H9 (cell line): ENCODE measurements around the gene SLK. TPM values are rescaled to one million over a fixed set of nuclear protein-coding genes. Genes with fewer than 3 reads are reported as not detected.

Experiments
- DNase-seq: peaks from one replicate; pipeline ENCODE4 v3.0.0-alpha.2; 2017
- H2AFZ ChIP-seq: one replicate; pipeline ENCODE4 v1.6.1; 2013; ENCODE audit warnings: mild to moderate bottlenecking, low read length, control low read depth, moderate library complexity
- H2AK5ac ChIP-seq: 2 replicates; pipeline ENCODE4 v1.6.1; 2013; ENCODE audit warnings: low read length, control low read depth, mixed read lengths; ENCODE audit not compliant: insufficient read length
- H2BK120ac ChIP-seq: one replicate; pipeline ENCODE4 v1.6.1; 2013; ENCODE audit warnings: low read depth, mild to moderate bottlenecking, low read length, control low read depth, inconsistent platforms; ENCODE audit not compliant: poor library complexity, severe bottlenecking
- H2BK12ac ChIP-seq: 2 replicates; pipeline ENCODE4 v1.6.1; 2013; ENCODE audit warnings: low read length, control low read depth, mixed read lengths, low read depth; ENCODE audit not compliant: insufficient read length
- H2BK15ac ChIP-seq: 2 replicates; pipeline ENCODE4 v1.6.1; 2013; ENCODE audit warnings: low read depth, low read length, control low read depth
- H2BK20ac ChIP-seq: one replicate; pipeline ENCODE4 v1.6.1; 2013; ENCODE audit warnings: low read depth, mild to moderate bottlenecking, low read length, control low read depth, inconsistent platforms; ENCODE audit not compliant: poor library complexity, severe bottlenecking
- H2BK5ac ChIP-seq: 2 replicates; pipeline ENCODE4 v1.6.1; 2013; ENCODE audit warnings: low read length, control low read depth, mixed read lengths; ENCODE audit not compliant: insufficient read length
- H3K14ac ChIP-seq: 2 replicates; pipeline ENCODE4 v1.6.1; 2013; ENCODE audit warnings: low read length, control low read depth; ENCODE audit not compliant: insufficient read depth
- H3K18ac ChIP-seq: 2 replicates; pipeline ENCODE4 v1.6.1; 2013; ENCODE audit warnings: low read depth, mild to moderate bottlenecking, mixed read lengths, low read length, control low read depth; ENCODE audit not compliant: insufficient read length
- H3K23ac ChIP-seq: 2 replicates; pipeline ENCODE4 v1.6.1; 2013; ENCODE audit warnings: low read length, control low read depth, mixed read lengths, low read depth; ENCODE audit not compliant: insufficient read length
- H3K23me2 ChIP-seq: 2 replicates; pipeline ENCODE4 v1.6.1; 2013; ENCODE audit warnings: low read depth, mild to moderate bottlenecking, mixed read lengths, low read length, control low read depth; ENCODE audit not compliant: insufficient read length, poor library complexity, severe bottlenecking
- H3K27ac ChIP-seq: 2 replicates; pipeline ENCODE4 v1.5.1; 2013; ENCODE audit warnings: low read length, control low read depth, mixed read lengths, low read depth; ENCODE audit not compliant: insufficient read length
- H3K27me3 ChIP-seq: 2 replicates; pipeline ENCODE4 v1.6.1; 2013; ENCODE audit warnings: low read length, control low read depth, inconsistent platforms; ENCODE audit not compliant: insufficient read depth
- H3K4ac ChIP-seq: 2 replicates; pipeline ENCODE4 v1.6.1; 2013; ENCODE audit warnings: low read depth, mild to moderate bottlenecking, control low read depth, inconsistent platforms, low read length, moderate library complexity
- H3K4me1 ChIP-seq: 2 replicates; pipeline ENCODE4 v1.6.1; 2013; ENCODE audit warnings: low read length, control low read depth, inconsistent platforms; ENCODE audit not compliant: insufficient read depth
- H3K4me2 ChIP-seq: 2 replicates; pipeline ENCODE4 v1.6.1; 2013; ENCODE audit warnings: low read length, control low read depth, mixed read lengths; ENCODE audit not compliant: insufficient read length, insufficient read depth
- H3K56ac ChIP-seq: 2 replicates; pipeline ENCODE4 v1.6.1; 2013; ENCODE audit warnings: low read depth, mild to moderate bottlenecking, mixed read lengths, low read length, control low read depth; ENCODE audit not compliant: insufficient read length
- H3K79me1 ChIP-seq: 2 replicates; pipeline ENCODE4 v1.6.1; 2013; ENCODE audit warnings: low read depth, mild to moderate bottlenecking, moderate library complexity, low read length, control low read depth, inconsistent platforms; ENCODE audit not compliant: insufficient read depth, poor library complexity, severe bottlenecking
- H3K79me2 ChIP-seq: 2 replicates; pipeline ENCODE4 v1.6.1; 2013; ENCODE audit warnings: low read length, control low read depth, inconsistent platforms; ENCODE audit not compliant: insufficient read depth
- H3K9ac ChIP-seq: 2 replicates; pipeline ENCODE4 v1.6.1; 2013; ENCODE audit warnings: low read length, control low read depth, mixed read lengths; ENCODE audit not compliant: insufficient read length; ENCODE audit errors: extremely low read depth
- H3K9me3 ChIP-seq: one replicate; pipeline ENCODE4 v1.6.1; 2013; ENCODE audit warnings: low read depth, low read length, inconsistent platforms; ENCODE audit not compliant: control insufficient read depth
- H3T11ph ChIP-seq: one replicate; pipeline ENCODE4 v1.6.1; 2013; ENCODE audit warnings: mild to moderate bottlenecking, low read length, control low read depth, inconsistent platforms
- H4K20me1 ChIP-seq: one replicate; pipeline ENCODE4 v1.6.1; 2013; ENCODE audit not compliant: control insufficient read depth, insufficient read length, insufficient read depth
- H4K5ac ChIP-seq: 2 replicates; pipeline ENCODE4 v1.6.1; 2013; ENCODE audit warnings: low read depth, mild to moderate bottlenecking, mixed read lengths, low read length, control low read depth; ENCODE audit not compliant: insufficient read length
- H4K8ac ChIP-seq: replicated peaks from 2 replicates; pipeline ENCODE4 v1.6.1; 2013; ENCODE audit warnings: low read length, control low read depth, mixed read lengths, low read depth; ENCODE audit not compliant: insufficient read length
- H4K91ac ChIP-seq: 2 replicates; pipeline ENCODE4 v1.6.1; 2013; ENCODE audit warnings: low read depth, mild to moderate bottlenecking, moderate library complexity, mixed read lengths, low read length, control low read depth; ENCODE audit not compliant: insufficient read length
- H3K27ac Mint-ChIP-seq, 3 experiments: 2 replicates in 2 of 3; 3 replicates in 1 of 3; pipeline ENCODE4 v1.8.0; 2020 to 2021; ENCODE audit warnings: mixed read lengths in 3 of 3, mild to moderate bottlenecking in 1 of 3, moderate library complexity in 1 of 3
- H3K27me3 Mint-ChIP-seq: 2 replicates; pipeline ENCODE4 v1.8.0; 2021; ENCODE audit warnings: low read depth, mild to moderate bottlenecking, moderate library complexity, mixed read lengths
- H3K36me3 Mint-ChIP-seq, 3 experiments: 2 replicates in 2 of 3; 3 replicates in 1 of 3; pipeline ENCODE4 v1.8.0; 2020 to 2021; ENCODE audit warnings: low read depth in 3 of 3, mixed read lengths in 3 of 3; ENCODE audit not compliant: insufficient read depth in 1 of 3
- H3K4me1 Mint-ChIP-seq, 2 experiments: 2 replicates each; pipeline ENCODE4 v1.8.0; 2020; ENCODE audit warnings: mixed read lengths in 2 of 2
- H3K4me3 Mint-ChIP-seq, 2 experiments: 2 replicates in 1 of 2; 3 replicates in 1 of 2; pipeline ENCODE4 v1.8.0; 2020 to 2021; ENCODE audit warnings: mild to moderate bottlenecking in 2 of 2, mixed read lengths in 2 of 2, moderate library complexity in 1 of 2
- H3K9me3 Mint-ChIP-seq, 2 experiments: 2 replicates in 1 of 2; 3 replicates in 1 of 2; pipeline ENCODE4 v1.8.0; 2020; ENCODE audit warnings: mild to moderate bottlenecking in 2 of 2, mixed read lengths in 2 of 2, moderate library complexity in 1 of 2
- WGBS: extraction: QIAGEN DNeasy Blood & Tissue Kit; methylation state at CpG from one replicate; pipeline ENCODE4 v1.1.7; 2013; ENCODE audit warnings: missing lambda C conversion rate, low lambda C conversion rate, mixed read lengths; ENCODE audit not compliant: insufficient read length; ENCODE audit errors: extremely low coverage; 5-methylcytosine and 5-hydroxymethylcytosine counted together
- total RNA-seq: library from RNA; stranded (reverse); gene quantifications from 2 replicates; pipeline ENCODE4 v1.2.1, GENCODE V29; 2021
- TF ChIP-seq, protein P1 (sequence below): fragments of 200-600 bp; sonication (generic); conservative IDR thresholded peaks from 3 replicates; pipeline ENCODE4 v1.8.0; 2021; ENCODE audit warnings: antibody characterized with exemption, mild to moderate bottlenecking

The SLK gene
- total RNA-seq, 1 experiment from 2014 or later = 21.0 TPM

DNA sequence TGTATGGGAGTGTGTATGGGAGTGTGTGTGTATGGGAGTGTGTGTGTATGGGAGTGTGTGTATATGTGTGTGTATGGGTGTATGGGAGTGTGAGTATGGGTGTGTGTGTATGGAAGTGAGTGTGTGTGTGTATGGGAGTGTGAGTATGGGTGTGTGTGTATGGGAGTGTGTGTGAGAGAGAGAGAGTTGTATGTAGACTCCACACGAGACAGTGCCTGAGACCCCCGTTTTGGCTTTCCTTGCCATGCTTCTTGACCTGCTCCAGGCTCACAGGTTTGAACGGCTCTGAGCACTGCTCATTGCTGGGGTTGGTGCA lies 69.1 kb downstream of the SLK start:
- no peak overlapping the region for H3K27ac Mint-ChIP-seq
- no peak overlapping the region for H3T11ph ChIP-seq
- H3K27me3 ChIP-seq = no peaks in the 10 kb centered on the region
- no peak overlapping the region for H2BK12ac ChIP-seq
- H2AK5ac ChIP-seq = no peak overlapping the region
- no peaks in the 10 kb centered on the region; a peak in 1 of 7 replicates for H3K36me3 Mint-ChIP-seq
- DNase-seq = no peak
- H3K23me2 ChIP-seq = no peaks in the 10 kb centered on the region
- no peak overlapping the region for H3K56ac ChIP-seq
- H3K9me3 ChIP-seq = no peaks in the 10 kb centered on the region
- H3K18ac ChIP-seq = no peak overlapping the region
- no peaks in the 10 kb centered on the region for H4K20me1 ChIP-seq
- no peak overlapping the region for H2BK120ac ChIP-seq
- H2BK20ac ChIP-seq = no peak overlapping the region
- no peak overlapping the region for H2AFZ ChIP-seq
- H3K9me3 Mint-ChIP-seq = no peaks in the 10 kb centered on the region
- no peak overlapping the region for H4K91ac ChIP-seq
- no peak overlapping the region for H3K27ac ChIP-seq
- H2BK5ac ChIP-seq = no peak overlapping the region
- H3K27me3 Mint-ChIP-seq = no peaks in the 10 kb centered on the region; the same call in 1 of the 2 replicates
- no peak overlapping the region for H3K23ac ChIP-seq
- no peak overlapping the region for H4K8ac ChIP-seq
- H3K79me2 ChIP-seq = no peaks in the 10 kb centered on the region
- TF ChIP-seq, protein P1, sequence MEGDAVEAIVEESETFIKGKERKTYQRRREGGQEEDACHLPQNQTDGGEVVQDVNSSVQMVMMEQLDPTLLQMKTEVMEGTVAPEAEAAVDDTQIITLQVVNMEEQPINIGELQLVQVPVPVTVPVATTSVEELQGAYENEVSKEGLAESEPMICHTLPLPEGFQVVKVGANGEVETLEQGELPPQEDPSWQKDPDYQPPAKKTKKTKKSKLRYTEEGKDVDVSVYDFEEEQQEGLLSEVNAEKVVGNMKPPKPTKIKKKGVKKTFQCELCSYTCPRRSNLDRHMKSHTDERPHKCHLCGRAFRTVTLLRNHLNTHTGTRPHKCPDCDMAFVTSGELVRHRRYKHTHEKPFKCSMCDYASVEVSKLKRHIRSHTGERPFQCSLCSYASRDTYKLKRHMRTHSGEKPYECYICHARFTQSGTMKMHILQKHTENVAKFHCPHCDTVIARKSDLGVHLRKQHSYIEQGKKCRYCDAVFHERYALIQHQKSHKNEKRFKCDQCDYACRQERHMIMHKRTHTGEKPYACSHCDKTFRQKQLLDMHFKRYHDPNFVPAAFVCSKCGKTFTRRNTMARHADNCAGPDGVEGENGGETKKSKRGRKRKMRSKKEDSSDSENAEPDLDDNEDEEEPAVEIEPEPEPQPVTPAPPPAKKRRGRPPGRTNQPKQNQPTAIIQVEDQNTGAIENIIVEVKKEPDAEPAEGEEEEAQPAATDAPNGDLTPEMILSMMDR = no peak
- H3K4me2 ChIP-seq = no peak overlapping the region
- peaks cover 25 to 31% of the 10 kb centered on the region in 2 experiments for H3K4me1 Mint-ChIP-seq
- no CpG with 5 or more reads among the region's 3 CpGs for WGBS
- no peak overlapping the region for H3K4ac ChIP-seq
- H3K4me3 Mint-ChIP-seq = no peak overlapping the region
- H3K79me1 ChIP-seq = no peaks in the 10 kb centered on the region
- no peak overlapping the region for H4K5ac ChIP-seq
- no peak overlapping the region for H3K14ac ChIP-seq
- no peak overlapping the region for H2BK15ac ChIP-seq
- peaks cover 4% of the 10 kb centered on the region; the same call in 1 of the 2 replicates for H3K4me1 ChIP-seq
- no peak overlapping the region for H3K9ac ChIP-seq
